Adipocyte (in vitro differentiated cells): ENCODE measurements around the gene CACNA1G.

Source experiments
- DNase-seq: peaks from one replicate; pipeline ENCODE4 v3.0.0-alpha.2; 2015; ENCODE audit warnings: low read depth
- H3K27me3 ChIP-seq: replicated peaks from 2 replicates; pipeline ENCODE4 v1.7.0; 2013; ENCODE audit warnings: mild to moderate bottlenecking, low read length, moderate library complexity; ENCODE audit not compliant: control insufficient read depth, insufficient read depth
- H3K36me3 ChIP-seq: 2 replicates; pipeline ENCODE4 v1.7.0; 2013; ENCODE audit warnings: low read length, mild to moderate bottlenecking, moderate library complexity; ENCODE audit not compliant: control insufficient read depth, insufficient read depth, severe bottlenecking
- H3K4me1 ChIP-seq: 2 replicates; pipeline ENCODE4 v1.7.0; 2013; ENCODE audit warnings: mild to moderate bottlenecking, low read length, moderate library complexity; ENCODE audit not compliant: control insufficient read depth, insufficient read depth
- H3K4me3 ChIP-seq: 2 replicates; pipeline ENCODE4 v1.7.0; 2013; ENCODE audit warnings: mild to moderate bottlenecking, low read length, moderate library complexity
- H3K9ac ChIP-seq: 2 replicates; pipeline ENCODE4 v1.7.0; 2013; ENCODE audit warnings: mild to moderate bottlenecking, low read length, moderate library complexity
- H3K9me3 ChIP-seq: 2 replicates; pipeline ENCODE4 v1.7.0; 2013; ENCODE audit warnings: mild to moderate bottlenecking, low read length, moderate library complexity; ENCODE audit not compliant: control insufficient read depth

The CACNA1G gene

DNA sequence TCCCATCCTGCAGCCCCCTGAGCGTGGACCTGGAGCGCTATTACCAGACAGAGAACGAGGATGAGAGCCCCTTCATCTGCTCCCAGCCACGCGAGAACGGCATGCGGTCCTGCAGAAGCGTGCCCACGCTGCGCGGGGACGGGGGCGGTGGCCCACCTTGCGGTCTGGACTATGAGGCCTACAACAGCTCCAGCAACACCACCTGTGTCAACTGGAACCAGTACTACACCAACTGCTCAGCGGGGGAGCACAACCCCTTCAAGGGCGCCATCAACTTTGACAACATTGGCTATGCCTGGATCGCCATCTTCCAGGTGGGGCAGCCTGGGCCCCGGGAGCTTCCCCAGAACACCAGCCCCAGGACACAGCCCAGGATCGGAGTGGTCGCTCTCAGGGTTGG lies 12.0 kb downstream of the CACNA1G start:
- Histone ChIP-seq H3K36me3 (no peaks in the 10 kb centered on the region), H3K4me1 (no peaks in the 10 kb centered on the region), H3K9ac (no peak overlapping the region), H3K4me3 (no peak overlapping the region), H3K27me3 (no peaks in the 10 kb centered on the region), H3K9me3 (no peaks in the 10 kb centered on the region)
- DNase-seq: no peak

DNA sequence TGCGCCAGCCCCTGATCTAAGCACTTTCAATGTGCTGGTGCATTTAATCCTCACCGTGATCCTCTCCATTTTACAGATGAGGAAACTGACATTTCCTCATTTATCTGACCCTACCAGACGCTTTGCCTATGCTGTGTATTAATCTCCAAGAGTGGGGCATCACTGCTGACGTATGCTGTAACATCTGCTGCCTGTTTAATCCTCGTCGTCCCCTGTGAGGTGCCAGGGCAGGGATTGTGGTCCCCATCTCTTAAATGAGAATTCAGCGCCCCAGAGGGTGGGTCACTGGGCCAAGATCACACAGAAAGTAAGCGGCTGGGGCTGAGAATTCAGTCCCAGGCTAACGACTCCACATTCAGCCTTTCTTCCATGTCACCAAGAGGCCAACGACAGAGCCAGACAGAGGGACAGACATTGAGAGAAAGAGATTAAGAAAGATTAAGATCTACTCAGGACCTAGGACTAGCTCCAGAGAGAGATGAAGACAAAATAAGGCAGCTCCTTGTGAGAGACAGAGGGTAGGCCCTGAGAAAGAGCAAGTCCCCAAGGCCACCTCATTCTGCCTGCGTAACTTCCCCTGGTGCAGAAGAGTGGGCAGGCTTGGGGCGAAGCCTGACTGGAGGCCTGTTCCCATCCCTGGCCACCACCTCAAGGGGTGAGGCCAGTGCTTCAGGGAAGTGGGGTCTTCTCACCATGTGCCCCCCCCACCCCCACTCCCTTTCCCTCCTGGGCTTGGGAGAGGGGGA lies 13.5 kb downstream of the CACNA1G start:
- Histone ChIP-seq H3K9me3 (no peaks in the 10 kb centered on the region), H3K9ac (no peak overlapping the region), H3K27me3 (peaks cover 6% of the 10 kb centered on the region), H3K4me3 (no peak overlapping the region), H3K36me3 (no peaks in the 10 kb centered on the region), H3K4me1 (no peaks in the 10 kb centered on the region)
- DNase-seq: no peak

DNA sequence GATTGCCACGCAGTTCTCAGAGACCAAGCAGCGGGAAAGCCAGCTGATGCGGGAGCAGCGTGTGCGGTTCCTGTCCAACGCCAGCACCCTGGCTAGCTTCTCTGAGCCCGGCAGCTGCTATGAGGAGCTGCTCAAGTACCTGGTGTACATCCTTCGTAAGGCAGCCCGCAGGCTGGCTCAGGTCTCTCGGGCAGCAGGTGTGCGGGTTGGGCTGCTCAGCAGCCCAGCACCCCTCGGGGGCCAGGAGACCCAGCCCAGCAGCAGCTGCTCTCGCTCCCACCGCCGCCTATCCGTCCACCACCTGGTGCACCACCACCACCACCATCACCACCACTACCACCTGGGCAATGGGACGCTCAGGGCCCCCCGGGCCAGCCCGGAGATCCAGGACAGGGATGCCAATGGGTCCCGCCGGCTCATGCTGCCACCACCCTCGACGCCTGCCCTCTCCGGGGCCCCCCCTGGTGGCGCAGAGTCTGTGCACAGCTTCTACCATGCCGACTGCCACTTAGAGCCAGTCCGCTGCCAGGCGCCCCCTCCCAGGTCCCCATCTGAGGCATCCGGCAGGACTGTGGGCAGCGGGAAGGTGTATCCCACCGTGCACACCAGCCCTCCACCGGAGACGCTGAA lies 15.2 kb downstream of the CACNA1G start:
- DNase-seq: no peak
- peaks cover 9% of the 10 kb centered on the region for H3K27me3 ChIP-seq
- no peak overlapping the region for H3K9ac ChIP-seq
- no peaks in the 10 kb centered on the region for H3K9me3 ChIP-seq
- H3K4me3 ChIP-seq: no peak overlapping the region
- H3K4me1 ChIP-seq: no peaks in the 10 kb centered on the region
- no peaks in the 10 kb centered on the region for H3K36me3 ChIP-seq

GRCh38 chr17:50576864-50577263 lies 16.3 kb downstream of the CACNA1G start:
- Histone ChIP-seq H3K9me3 (no peaks in the 10 kb centered on the region), H3K27me3 (peaks cover 12% of the 10 kb centered on the region), H3K4me3 (no peak overlapping the region), H3K9ac (no peak overlapping the region), H3K36me3 (no peaks in the 10 kb centered on the region), H3K4me1 (no peaks in the 10 kb centered on the region)
- DNase-seq: no peak

GRCh38 chr17:50577451-50577954 lies 17.0 kb downstream of the CACNA1G start:
- H3K9me3 ChIP-seq: no peaks in the 10 kb centered on the region
- H3K9ac ChIP-seq: no peak overlapping the region
- H3K4me3 ChIP-seq: no peak overlapping the region
- H3K4me1 ChIP-seq: no peaks in the 10 kb centered on the region
- H3K36me3 ChIP-seq: no peaks in the 10 kb centered on the region
- peaks cover 18% of the 10 kb centered on the region for H3K27me3 ChIP-seq
- DNase-seq: no peak

DNA sequence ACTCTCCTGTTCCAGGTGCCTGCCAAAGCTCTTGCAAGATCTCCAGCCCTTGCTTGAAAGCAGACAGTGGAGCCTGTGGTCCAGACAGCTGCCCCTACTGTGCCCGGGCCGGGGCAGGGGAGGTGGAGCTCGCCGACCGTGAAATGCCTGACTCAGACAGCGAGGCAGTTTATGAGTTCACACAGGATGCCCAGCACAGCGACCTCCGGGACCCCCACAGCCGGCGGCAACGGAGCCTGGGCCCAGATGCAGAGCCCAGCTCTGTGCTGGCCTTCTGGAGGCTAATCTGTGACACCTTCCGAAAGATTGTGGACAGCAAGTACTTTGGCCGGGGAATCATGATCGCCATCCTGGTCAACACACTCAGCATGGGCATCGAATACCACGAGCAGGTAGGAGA lies 17.7 kb downstream of the CACNA1G start:
- Histone ChIP-seq H3K27me3 (peaks cover 18% of the 10 kb centered on the region), H3K36me3 (no peaks in the 10 kb centered on the region), H3K4me1 (no peaks in the 10 kb centered on the region), H3K9me3 (no peaks in the 10 kb centered on the region), H3K4me3 (no peak overlapping the region), H3K9ac (no peak overlapping the region)
- DNase-seq: no peak

- H3K27me3 ChIP-seq: peaks cover 23% of the 10 kb centered on the region
- no peaks in the 10 kb centered on the region for H3K36me3 ChIP-seq
- H3K4me3 ChIP-seq: no peak overlapping the region
- no peak for DNase-seq
- no peaks in the 10 kb centered on the region for H3K4me1 ChIP-seq
- H3K9me3 ChIP-seq: no peaks in the 10 kb centered on the region
- H3K9ac ChIP-seq: no peak overlapping the region
These were observed 18.9 kb downstream of the CACNA1G start for GRCh38 chr17:50579399-50579798.

DNA sequence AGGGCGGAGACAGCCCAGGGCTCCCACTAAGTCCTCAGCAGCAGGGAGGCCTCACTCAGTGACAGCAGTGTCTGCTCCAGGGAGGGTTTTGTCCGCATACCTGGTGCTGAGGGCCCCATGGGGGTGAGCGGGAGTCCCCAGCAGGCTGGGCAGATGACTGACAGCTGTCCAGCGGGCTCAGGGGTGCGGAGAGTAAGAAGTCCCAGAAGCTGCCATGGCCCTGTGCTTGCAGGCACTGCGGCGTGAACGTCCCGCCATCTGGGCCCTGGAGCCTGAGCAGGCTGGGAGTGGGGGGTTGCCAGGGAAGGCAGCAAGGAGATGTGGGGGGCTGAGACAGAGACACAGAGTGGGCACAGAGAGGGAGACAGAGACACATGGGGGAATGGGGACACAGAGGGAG lies 20.1 kb downstream of the CACNA1G start:
- H3K9me3 ChIP-seq: no peaks in the 10 kb centered on the region
- H3K27me3 ChIP-seq: peaks cover 23% of the 10 kb centered on the region
- H3K4me1 ChIP-seq: no peaks in the 10 kb centered on the region
- no peak overlapping the region for H3K9ac ChIP-seq
- H3K36me3 ChIP-seq: no peaks in the 10 kb centered on the region
- DNase-seq: no peak
- no peak overlapping the region for H3K4me3 ChIP-seq

GRCh38 chr17:50581316-50581715 lies 20.8 kb downstream of the CACNA1G start:
- Histone ChIP-seq H3K4me3 (no peak overlapping the region), H3K9me3 (no peaks in the 10 kb centered on the region), H3K36me3 (no peaks in the 10 kb centered on the region), H3K9ac (no peak overlapping the region), H3K27me3 (peaks cover 23% of the 10 kb centered on the region), H3K4me1 (no peaks in the 10 kb centered on the region)
- DNase-seq: no peak

DNA sequence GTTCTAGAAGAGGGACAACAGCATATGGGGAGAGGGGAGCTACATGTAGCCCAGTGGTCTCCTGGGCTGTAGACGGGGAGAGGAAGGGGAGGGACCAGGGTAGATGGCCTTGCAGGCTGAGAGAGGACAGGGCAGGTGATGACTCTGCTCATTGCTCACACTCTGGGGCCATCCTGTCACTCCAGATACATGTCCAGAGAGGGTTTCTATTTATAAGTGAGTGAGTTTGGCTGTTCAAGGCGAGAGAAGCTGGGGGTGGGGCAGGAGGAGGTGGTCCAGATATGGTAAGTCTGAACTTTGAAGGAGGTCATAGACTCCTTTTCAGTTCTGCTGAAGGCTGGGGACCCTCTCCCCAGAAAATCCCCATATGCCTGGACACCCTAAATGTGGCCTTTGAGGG lies 22.2 kb downstream of the CACNA1G start:
- H3K27me3 ChIP-seq: peaks cover 33% of the 10 kb centered on the region
- H3K4me3 ChIP-seq: no peak overlapping the region
- H3K9ac ChIP-seq: no peak overlapping the region
- no peaks in the 10 kb centered on the region for H3K9me3 ChIP-seq
- no peaks in the 10 kb centered on the region for H3K4me1 ChIP-seq
- H3K36me3 ChIP-seq: no peaks in the 10 kb centered on the region
- DNase-seq: no peak

GRCh38 chr17:50583641-50584040 lies 23.1 kb downstream of the CACNA1G start:
- Histone ChIP-seq H3K4me3 (no peak overlapping the region), H3K9me3 (no peaks in the 10 kb centered on the region), H3K9ac (no peak overlapping the region), H3K36me3 (no peaks in the 10 kb centered on the region), H3K4me1 (no peaks in the 10 kb centered on the region), H3K27me3 (peaks cover 27% of the 10 kb centered on the region)
- DNase-seq: no peak
